Lower leg skin (tissue), 3 donors: Measurements from ENCODE around the gene ALLC.

Source experiments
- CTCF ChIP-seq, 3 donors: fragments of 450-650 bp; IDR thresholded peaks; one replicate each; pipeline ENCODE4 v1.5.1; 2016; ENCODE audit warnings: antibody characterized with exemption in 3 of 3, mild to moderate bottlenecking in 3 of 3, moderate library complexity in 2 of 3
- POLR2A ChIP-seq, 2 donors: fragments of 450-650 bp; IDR thresholded peaks; one replicate each; pipeline ENCODE4 v1.6.1; 2016 to 2017; ENCODE audit warnings: antibody characterized with exemption in 2 of 2, mild to moderate bottlenecking in 1 of 2, moderate library complexity in 1 of 2

- TF ChIP-seq CTCF (IDR thresholded peaks at IDR 0.05) = no peak
- no peak for TF ChIP-seq POLR2A (IDR thresholded peaks at IDR 0.05)
Measured at GRCh38 chr2:3705782-3706181, 47.8 kb downstream of the ALLC start.
